Measurements from ENCODE around the gene IQCH.

IQCH gene

DNA sequence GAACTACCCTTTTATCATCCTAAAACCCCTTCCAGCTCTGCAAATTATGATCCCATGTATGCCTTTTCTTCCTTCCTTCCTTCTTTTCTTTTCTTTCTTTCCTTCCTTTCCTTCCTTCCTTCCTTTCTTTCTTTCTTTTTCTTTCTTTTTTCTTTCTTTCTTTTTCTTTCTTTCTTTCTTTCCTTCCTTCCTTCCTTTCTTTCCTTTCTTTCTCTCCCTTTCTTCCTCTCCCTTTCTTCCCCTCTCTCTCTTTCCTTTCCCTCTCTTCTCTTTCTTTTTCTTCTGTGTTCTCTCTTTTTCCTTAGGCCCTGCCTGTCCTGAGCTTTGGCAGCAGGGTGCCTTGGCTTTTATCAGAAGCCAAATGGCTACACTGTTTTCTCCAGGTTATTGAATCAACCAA lies 66.8 kb downstream of the IQCH start:
- H3K36me3 ChIP-seq (ENCODE audit: insufficient read depth, insufficient read length, low read length) = no peaks in the 10 kb centered on the region
- H3K27me3 ChIP-seq (ENCODE audit: insufficient read depth, insufficient read length) = no peaks in the 10 kb centered on the region
- no peak overlapping the region for H3K9ac ChIP-seq (ENCODE audit: insufficient read length, low read depth)
- TF ChIP-seq SUZ12 (IDR thresholded peaks at IDR 0.05; ENCODE audit: extremely low read depth, insufficient read depth, insufficient read length) (no peak), YY1 (IDR thresholded peaks at IDR 0.05; ENCODE audit: insufficient read depth, insufficient read length) (no peak), ZNF274 (IDR thresholded peaks at IDR 0.05; ENCODE audit: low read depth, low read length) (no peak)
- no peaks in the 10 kb centered on the region for H3K4me1 ChIP-seq (ENCODE audit: insufficient read depth, insufficient read length)
- DNase-seq (ENCODE audit: low read depth, low spot score) = no peak
- no peak overlapping the region for H3K4me3 ChIP-seq (ENCODE audit: insufficient read length, low read depth)
- peaks cover 7% of the 10 kb centered on the region; the same call in 1 of the 2 replicates for H3K9me3 ChIP-seq (ENCODE audit: insufficient read depth, low read length)

GRCh38 chr15:67322481-67322880 lies 67.9 kb downstream of the IQCH start:
- Histone ChIP-seq H3K4me1 (ENCODE audit: insufficient read depth, insufficient read length) (no peaks in the 10 kb centered on the region), H3K27me3 (ENCODE audit: insufficient read depth, insufficient read length) (no peaks in the 10 kb centered on the region)

DNA sequence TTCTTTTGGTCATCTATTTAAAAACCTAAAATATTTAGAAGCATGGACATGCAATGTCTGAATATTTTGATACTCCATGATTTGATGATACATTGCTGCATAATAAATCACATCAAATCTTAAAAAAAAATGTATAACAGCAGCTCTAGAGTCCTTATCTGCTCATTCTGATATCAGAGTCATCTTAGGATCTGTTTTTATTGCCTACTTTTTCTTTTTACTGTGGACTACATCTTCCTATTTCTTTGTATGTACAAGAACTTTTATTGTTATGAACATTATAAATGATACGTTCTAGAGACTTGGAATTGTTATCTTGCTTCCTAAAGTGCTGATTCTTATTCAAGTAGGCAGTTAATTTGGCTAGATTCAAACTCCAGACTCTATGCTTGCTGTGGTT lies 72.7 kb downstream of the IQCH start:
- H3K9ac ChIP-seq (ENCODE audit: insufficient read length, low read depth) = no peak overlapping the region
- TF ChIP-seq YY1 (IDR thresholded peaks at IDR 0.05; ENCODE audit: insufficient read depth, insufficient read length) (no peak), ZNF274 (IDR thresholded peaks at IDR 0.05; ENCODE audit: low read depth, low read length) (no peak), SUZ12 (IDR thresholded peaks at IDR 0.05; ENCODE audit: extremely low read depth, insufficient read depth, insufficient read length) (no peak)
- peaks cover 14% of the 10 kb centered on the region for H3K9me3 ChIP-seq (ENCODE audit: insufficient read depth, low read length)
- H3K4me3 ChIP-seq (ENCODE audit: insufficient read length, low read depth) = no peak overlapping the region
- H3K27me3 ChIP-seq (ENCODE audit: insufficient read depth, insufficient read length) = no peaks in the 10 kb centered on the region
- DNase-seq (ENCODE audit: low read depth, low spot score) = no peak
- no peaks in the 10 kb centered on the region for H3K4me1 ChIP-seq (ENCODE audit: insufficient read depth, insufficient read length)
- H3K36me3 ChIP-seq (ENCODE audit: insufficient read depth, insufficient read length, low read length) = no peaks in the 10 kb centered on the region

More at GRCh38 chr15:67322481-67322880, 67.9 kb downstream of the IQCH start:
- Histone ChIP-seq H3K9me3 (ENCODE audit: insufficient read depth, low read length) (peaks cover 12% of the 10 kb centered on the region), H3K9ac (ENCODE audit: insufficient read length, low read depth) (no peak overlapping the region), H3K4me3 (ENCODE audit: insufficient read length, low read depth) (no peak overlapping the region), H3K36me3 (ENCODE audit: insufficient read depth, insufficient read length, low read length) (no peaks in the 10 kb centered on the region)
- TF ChIP-seq YY1 (IDR thresholded peaks at IDR 0.05; ENCODE audit: insufficient read depth, insufficient read length) (no peak), SUZ12 (IDR thresholded peaks at IDR 0.05; ENCODE audit: extremely low read depth, insufficient read depth, insufficient read length) (no peak), ZNF274 (IDR thresholded peaks at IDR 0.05; ENCODE audit: low read depth, low read length) (no peak)
- DNase-seq (ENCODE audit: low read depth, low spot score) = no peak

DNA sequence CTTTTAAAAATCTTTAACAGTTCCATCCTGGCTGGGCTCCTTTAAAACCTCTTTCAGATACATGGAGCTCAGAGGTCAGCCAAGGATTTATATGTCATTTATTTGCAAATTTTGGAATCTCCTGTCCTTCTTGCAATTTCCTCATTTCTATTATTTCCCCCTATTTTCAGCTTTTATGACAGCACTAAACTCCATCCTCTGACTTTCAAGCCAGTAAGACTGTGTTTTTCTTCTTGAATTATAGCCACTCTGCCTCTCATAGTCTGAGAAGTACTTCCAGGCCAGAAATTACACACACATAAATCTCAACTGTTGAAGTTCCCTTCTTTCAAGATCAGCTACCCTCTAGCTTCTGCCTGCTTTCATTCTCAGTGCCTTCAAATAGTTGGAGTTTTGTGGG lies 73.2 kb downstream of the IQCH start:
- H3K4me3 ChIP-seq (ENCODE audit: insufficient read length, low read depth) = no peak overlapping the region
- H3K4me1 ChIP-seq (ENCODE audit: insufficient read depth, insufficient read length) = no peaks in the 10 kb centered on the region
- no peak for DNase-seq (ENCODE audit: low read depth, low spot score)
- peaks cover 10% of the 10 kb centered on the region for H3K9me3 ChIP-seq (ENCODE audit: insufficient read depth, low read length)
- H3K9ac ChIP-seq (ENCODE audit: insufficient read length, low read depth) = no peak overlapping the region
- TF ChIP-seq YY1 (IDR thresholded peaks at IDR 0.05; ENCODE audit: insufficient read depth, insufficient read length) (no peak), SUZ12 (IDR thresholded peaks at IDR 0.05; ENCODE audit: extremely low read depth, insufficient read depth, insufficient read length) (no peak), ZNF274 (IDR thresholded peaks at IDR 0.05; ENCODE audit: low read depth, low read length) (no peak)
- no peaks in the 10 kb centered on the region for H3K36me3 ChIP-seq (ENCODE audit: insufficient read depth, insufficient read length, low read length)
- H3K27me3 ChIP-seq (ENCODE audit: insufficient read depth, insufficient read length) = no peaks in the 10 kb centered on the region

GRCh38 chr15:67329984-67330733 lies 75.6 kb downstream of the IQCH start:
- Histone ChIP-seq H3K36me3 (ENCODE audit: insufficient read depth, insufficient read length, low read length) (no peaks in the 10 kb centered on the region), H3K27me3 (ENCODE audit: insufficient read depth, insufficient read length) (no peaks in the 10 kb centered on the region), H3K9me3 (ENCODE audit: insufficient read depth, low read length) (peaks cover 8% of the 10 kb centered on the region), H3K4me1 (ENCODE audit: insufficient read depth, insufficient read length) (no peaks in the 10 kb centered on the region), H3K4me3 (ENCODE audit: insufficient read length, low read depth) (no peak overlapping the region), H3K9ac (ENCODE audit: insufficient read length, low read depth) (no peak overlapping the region)
- DNase-seq (ENCODE audit: low read depth, low spot score) = no peak
- TF ChIP-seq ZNF274 (IDR thresholded peaks at IDR 0.05; ENCODE audit: low read depth, low read length) = no peak
- TF ChIP-seq SUZ12 (IDR thresholded peaks at IDR 0.05; ENCODE audit: extremely low read depth, insufficient read depth, insufficient read length) = no peak
- no peak for TF ChIP-seq YY1 (IDR thresholded peaks at IDR 0.05; ENCODE audit: insufficient read depth, insufficient read length)

- no peak overlapping the region for H3K4me3 ChIP-seq (ENCODE audit: insufficient read length, low read depth)
- TF ChIP-seq SUZ12 (IDR thresholded peaks at IDR 0.05; ENCODE audit: extremely low read depth, insufficient read depth, insufficient read length) (no peak), ZNF274 (IDR thresholded peaks at IDR 0.05; ENCODE audit: low read depth, low read length) (no peak), YY1 (IDR thresholded peaks at IDR 0.05; ENCODE audit: insufficient read depth, insufficient read length) (no peak)
- H3K36me3 ChIP-seq (ENCODE audit: insufficient read depth, insufficient read length, low read length) = no peaks in the 10 kb centered on the region
- no peak overlapping the region for H3K9ac ChIP-seq (ENCODE audit: insufficient read length, low read depth)
- H3K27me3 ChIP-seq (ENCODE audit: insufficient read depth, insufficient read length) = no peaks in the 10 kb centered on the region
- no peak for DNase-seq (ENCODE audit: low read depth, low spot score)
- no peaks in the 10 kb centered on the region for H3K4me1 ChIP-seq (ENCODE audit: insufficient read depth, insufficient read length)
- peaks cover 8% of the 10 kb centered on the region for H3K9me3 ChIP-seq (ENCODE audit: insufficient read depth, low read length)
Measured at GRCh38 chr15:67331676-67332075, 77.1 kb downstream of the IQCH start.

DNA sequence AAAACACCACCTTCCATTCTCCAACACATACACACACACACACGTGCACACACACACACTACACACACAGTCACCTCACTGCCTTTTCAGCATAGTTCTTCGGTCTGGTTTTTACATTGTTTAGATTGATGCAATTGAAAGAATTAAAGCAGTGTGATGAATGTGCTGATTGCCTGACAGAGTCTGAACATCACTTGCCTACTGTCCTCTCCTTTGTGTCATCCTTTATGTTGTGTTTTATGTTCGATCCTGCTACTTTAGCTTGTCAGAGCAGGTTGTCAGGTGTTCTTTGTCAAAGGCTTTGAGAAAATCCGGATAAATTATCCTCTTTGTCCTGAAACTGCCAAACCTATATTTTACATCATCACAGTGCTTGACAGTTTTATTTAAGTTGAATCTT lies 80.4 kb downstream of the IQCH start:
- H3K27me3 ChIP-seq (ENCODE audit: insufficient read depth, insufficient read length) = no peaks in the 10 kb centered on the region
- no peak for TF ChIP-seq SUZ12 (IDR thresholded peaks at IDR 0.05; ENCODE audit: extremely low read depth, insufficient read depth, insufficient read length)
- TF ChIP-seq ZNF274 (IDR thresholded peaks at IDR 0.05; ENCODE audit: low read depth, low read length) = no peak
- no peak for TF ChIP-seq YY1 (IDR thresholded peaks at IDR 0.05; ENCODE audit: insufficient read depth, insufficient read length)
- H3K9ac ChIP-seq (ENCODE audit: insufficient read length, low read depth) = no peak overlapping the region
- DNase-seq (ENCODE audit: low read depth, low spot score) = no peak
- no peak overlapping the region for H3K4me3 ChIP-seq (ENCODE audit: insufficient read length, low read depth)
- H3K4me1 ChIP-seq (ENCODE audit: insufficient read depth, insufficient read length) = no peaks in the 10 kb centered on the region
- H3K36me3 ChIP-seq (ENCODE audit: insufficient read depth, insufficient read length, low read length) = no peaks in the 10 kb centered on the region
- H3K9me3 ChIP-seq (ENCODE audit: insufficient read depth, low read length) = no peaks in the 10 kb centered on the region

Data from NT2/D1 (cell line).